Stimulated activated CD4-positive, alpha-beta T cell treated with anti-CD3 and anti-CD28 coated beads, Interleukin-15, amount 100 ng/mL, for 24 hours (primary cell): Measurements from ENCODE around the gene KLF7.

Source experiments
- DNase-seq: peaks from one replicate; pipeline ENCODE4 v3.0.0-alpha.2; 2020

KLF7 gene

GRCh38 chr2:207165121-207166038 is at the start of gene KLF7:
TSS of gene KLF7 (minus strand) at chr2:207165948. CDS start at chr2:207165568, 380 bp downstream.
- DNase-seq: peak; percentile 71

GRCh38 chr2:207215308-207215707 is 49.6 kb upstream of the KLF7 start:
- no peak for DNase-seq

GRCh38 chr2:207214446-207214845 is 48.7 kb upstream of the KLF7 start:
- no peak for DNase-seq

GRCh38 chr2:207206011-207206410 is 40.3 kb upstream of the KLF7 start:
- no peak for DNase-seq

- no peak for DNase-seq
Observed at GRCh38 chr2:207205173-207205957, 39.6 kb upstream of the KLF7 start.

GRCh38 chr2:207203056-207203455 is 37.3 kb upstream of the KLF7 start:
- DNase-seq: no peak

- no peak for DNase-seq
Observed at GRCh38 chr2:207202645-207203044, 36.9 kb upstream of the KLF7 start.

- DNase-seq: no peak
Observed at GRCh38 chr2:207201416-207201815, 35.7 kb upstream of the KLF7 start.

GRCh38 chr2:207200136-207200535 is 34.4 kb upstream of the KLF7 start:
- DNase-seq: no peak

- DNase-seq: no peak
Observed at GRCh38 chr2:207194028-207194427, 28.3 kb upstream of the KLF7 start.

GRCh38 chr2:207188626-207189419 is 23.1 kb upstream of the KLF7 start:
- DNase-seq: no peak

GRCh38 chr2:207185372-207185771 is 19.6 kb upstream of the KLF7 start:
- no peak for DNase-seq

- DNase-seq: no peak
Observed at GRCh38 chr2:207184768-207185167, 19.0 kb upstream of the KLF7 start.

- no peak for DNase-seq
Observed at GRCh38 chr2:207184348-207184747, 18.6 kb upstream of the KLF7 start.

- DNase-seq: no peak
Observed at GRCh38 chr2:207183506-207183905, 17.8 kb upstream of the KLF7 start.

GRCh38 chr2:207182911-207183310 is 17.2 kb upstream of the KLF7 start:
- DNase-seq: no peak

GRCh38 chr2:207181526-207182274 is 16.0 kb upstream of the KLF7 start:
- no peak for DNase-seq

- DNase-seq: no peak
Observed at GRCh38 chr2:207180741-207181140, 15.0 kb upstream of the KLF7 start.

- DNase-seq: no peak
Observed at GRCh38 chr2:207176247-207176646, 10.5 kb upstream of the KLF7 start.

- DNase-seq: no peak
Observed at GRCh38 chr2:207173641-207174040, 7.9 kb upstream of the KLF7 start.

GRCh38 chr2:207167099-207167923 is 1.6 kb upstream of the KLF7 start:
- DNase-seq: no peak
